Measurements from ENCODE around the gene CEP192. TPM values are rescaled to one million over a fixed set of nuclear protein-coding genes. Genes with fewer than 3 reads are reported as not detected.

CEP192 gene
- polyA plus RNA-seq, 1 of the 3 experiments (the other 2 are of a cell fraction) = 9.4 TPM

GRCh38 chr18:13100942-13101658 is 109.9 kb downstream of the CEP192 start:
- Histone ChIP-seq H3K4me2 (no peak overlapping the region), H3F3A (replicated peaks; ENCODE audit: insufficient read depth) (no peaks in the 10 kb centered on the region), H4K20me1 (ENCODE audit: insufficient read depth) (no peaks in the 10 kb centered on the region), H3K4me3 (ENCODE audit: low read depth in 2 of 2, low read length in 1 of 2) (no peak overlapping the region), H3K4me1 (ENCODE audit: control insufficient read depth in 1 of 2, insufficient read depth in 2 of 2, low read depth in 1 of 2, low read length in 1 of 2) (no peaks in the 10 kb centered on the region), H3K27ac (ENCODE audit: low read depth in 2 of 2, low read length in 1 of 2) (no peak overlapping the region), H3K36me3 (replicated peaks in 1 of 2; ENCODE audit: control insufficient read depth in 1 of 2, insufficient read depth in 2 of 2, low read length in 1 of 2) (peaks cover 40 to 64% of the 10 kb centered on the region in 2 experiments), H3K9me3 (no peaks in the 10 kb centered on the region), H3K27me3 (ENCODE audit: insufficient read depth) (no peaks in the 10 kb centered on the region), H3K79me2 (ENCODE audit: insufficient read depth) (no peaks in the 10 kb centered on the region), H2AFZ (ENCODE audit: low read depth) (no peak overlapping the region), H3K9me2 (no peaks in the 10 kb centered on the region), H3K9ac (no peak overlapping the region)
- no peak for DNase-seq
- TF ChIP-seq CTCF (IDR thresholded peaks at IDR 0.05) = no peak
- no peak for TF ChIP-seq FOXJ3 (CRISPR knock-in tag; IDR thresholded peaks at IDR 0.05)
- TF ChIP-seq USF1 (IDR thresholded peaks at IDR 0.05; ENCODE audit: borderline replicate concordance, low read depth) = no peak
- TF ChIP-seq TCF12 (IDR thresholded peaks at IDR 0.05) = no peak
- no peak for TF ChIP-seq RCOR1 (IDR thresholded peaks at IDR 0.05; ENCODE audit: low read length)
- TF ChIP-seq JUND (IDR thresholded peaks at IDR 0.05) = no peak
- no peak for TF ChIP-seq SIN3A (IDR thresholded peaks at IDR 0.05; ENCODE audit: borderline replicate concordance, low read depth, low read length)
- POLR2A ChIA-PET = no interaction called here
- WGBS (ENCODE audit: low lambda C conversion rate) = 96% methylated on average over 14 of the region's 14 CpGs
- CTCF ChIA-PET = interaction anchor here (0.6 to 1.4 kb wide), 4 partner anchors 10 to 528 kb away, joined by 3 to 4 read pairs (median 4); no protein-coding TSS in a partner anchor

GRCh38 chr18:13101659-13102197 is 110.6 kb downstream of the CEP192 start:
- no peak overlapping the region for H3K4me2 ChIP-seq
- CTCF ChIA-PET = interaction anchor here (0.6 to 1.4 kb wide), 5 partner anchors 10 to 528 kb away, joined by 3 to 4 read pairs (median 4); no protein-coding TSS in a partner anchor
- H3K36me3 ChIP-seq (replicated peaks in 1 of 2; ENCODE audit: control insufficient read depth in 1 of 2, insufficient read depth in 2 of 2, low read length in 1 of 2) = peaks cover 39 to 58% of the 10 kb centered on the region in 2 experiments
- H2AFZ ChIP-seq (ENCODE audit: low read depth) = no peak overlapping the region
- no peaks in the 10 kb centered on the region for H4K20me1 ChIP-seq (ENCODE audit: insufficient read depth)
- no peaks in the 10 kb centered on the region for H3K79me2 ChIP-seq (ENCODE audit: insufficient read depth)
- H3K9ac ChIP-seq = no peak overlapping the region
- no peaks in the 10 kb centered on the region for H3K9me2 ChIP-seq
- no peaks in the 10 kb centered on the region for H3K27me3 ChIP-seq (ENCODE audit: insufficient read depth)
- POLR2A ChIA-PET = no interaction called here
- H3K9me3 ChIP-seq = no peaks in the 10 kb centered on the region
- WGBS (ENCODE audit: low lambda C conversion rate) = 96% methylated on average over 4 of the region's 4 CpGs
- no peaks in the 10 kb centered on the region for H3K4me1 ChIP-seq (ENCODE audit: control insufficient read depth in 1 of 2, insufficient read depth in 2 of 2, low read depth in 1 of 2, low read length in 1 of 2)
- DNase-seq = no peak
- H3K4me3 ChIP-seq (ENCODE audit: low read depth in 2 of 2, low read length in 1 of 2) = no peak overlapping the region
- H3K27ac ChIP-seq (ENCODE audit: low read depth in 2 of 2, low read length in 1 of 2) = no peak overlapping the region
- H3F3A ChIP-seq (replicated peaks; ENCODE audit: insufficient read depth) = no peaks in the 10 kb centered on the region
- TF ChIP-seq SIN3A (IDR thresholded peaks at IDR 0.05; ENCODE audit: borderline replicate concordance, low read depth, low read length) = no peak
- TF ChIP-seq POLR2AphosphoS5 (IDR thresholded peaks at IDR 0.05; ENCODE audit: low read depth, low read length) = no peak
- TF ChIP-seq FOXJ3 (CRISPR knock-in tag; IDR thresholded peaks at IDR 0.05) = no peak
- no peak for TF ChIP-seq MXI1 (IDR thresholded peaks at IDR 0.05; ENCODE audit: low read depth, low read length)
- no peak for TF ChIP-seq EP300 (IDR thresholded peaks at IDR 0.05; ENCODE audit: borderline replicate concordance in 1 of 2, low read depth in 1 of 2, low read length in 1 of 2)
- TF ChIP-seq CHD2 (IDR thresholded peaks at IDR 0.05; ENCODE audit: low read length, partially characterized antibody) = no peak
- no peak for TF ChIP-seq RXRA (IDR thresholded peaks at IDR 0.05; ENCODE audit: borderline replicate concordance, low read depth)
- TF ChIP-seq FOXM1 (IDR thresholded peaks at IDR 0.05; ENCODE audit: low read depth) = no peak
- no peak for TF ChIP-seq ZBTB33 (IDR thresholded peaks at IDR 0.05; ENCODE audit: borderline replicate concordance, low read depth)
- no peak for TF ChIP-seq MEF2A (IDR thresholded peaks at IDR 0.05; ENCODE audit: borderline replicate concordance, low read depth)
- TF ChIP-seq SMC3 (IDR thresholded peaks at IDR 0.05; ENCODE audit: low read depth, low read length) = no peak
- no peak for TF ChIP-seq RAD21 (IDR thresholded peaks at IDR 0.05; ENCODE audit: low read length)
- no peak for TF ChIP-seq USF2 (IDR thresholded peaks at IDR 0.05; ENCODE audit: borderline replicate concordance, low read depth, low read length)
- TF ChIP-seq PBX3 (IDR thresholded peaks at IDR 0.05) = no peak
- TF ChIP-seq YY1 (IDR thresholded peaks at IDR 0.05; ENCODE audit: low read depth) = no peak
- no peak for TF ChIP-seq ELF1 (IDR thresholded peaks at IDR 0.05)
- TF ChIP-seq TEAD4 (IDR thresholded peaks at IDR 0.05; ENCODE audit: borderline replicate concordance, insufficient read depth) = no peak

Data from SK-N-SH (cell line).